ENCODE data around the gene DGKD. TPM values are rescaled to one million over a fixed set of nuclear protein-coding genes. Genes with fewer than 3 reads are reported as not detected.

DGKD gene
- total RNA-seq, 1 experiment from 2014 or later, result 16.0 TPM

DNA sequence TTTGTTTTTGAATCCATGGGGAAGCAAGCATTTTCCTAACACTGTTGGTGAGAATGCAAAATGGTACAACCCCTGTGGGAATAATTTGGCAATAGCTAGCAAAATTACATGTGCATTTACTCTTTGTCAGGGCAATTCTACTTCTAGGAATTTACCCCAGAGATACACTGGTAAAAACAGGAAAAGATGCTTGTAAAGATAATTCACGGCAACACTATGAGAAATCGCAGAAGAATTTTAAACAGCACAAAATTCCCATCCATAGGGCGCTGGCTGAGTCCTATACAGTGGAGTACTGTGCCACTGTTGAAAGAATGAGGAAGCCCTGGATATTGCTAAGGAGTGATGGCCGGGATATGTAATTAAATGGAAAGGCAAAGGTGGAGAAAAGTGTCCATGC, 75.8 kb downstream of the DGKD start:
- Histone ChIP-seq H3K4me3 (no peak overlapping the region), H3K4me1 (replicated peaks) (peaks cover 25% of the 10 kb centered on the region), H3K36me3 (peaks cover 24% of the 10 kb centered on the region), H3K27ac (peak overlapping the region; percentile 65), H3K9me3 (replicated peaks) (peaks cover 9% of the 10 kb centered on the region), H3K27me3 (replicated peaks) (no peaks in the 10 kb centered on the region)
- peak in 1 of 2 experiments; percentile 48 for DNase-seq (ENCODE audit: low read depth in 1 of 2, low spot score in 2 of 2)

DNA sequence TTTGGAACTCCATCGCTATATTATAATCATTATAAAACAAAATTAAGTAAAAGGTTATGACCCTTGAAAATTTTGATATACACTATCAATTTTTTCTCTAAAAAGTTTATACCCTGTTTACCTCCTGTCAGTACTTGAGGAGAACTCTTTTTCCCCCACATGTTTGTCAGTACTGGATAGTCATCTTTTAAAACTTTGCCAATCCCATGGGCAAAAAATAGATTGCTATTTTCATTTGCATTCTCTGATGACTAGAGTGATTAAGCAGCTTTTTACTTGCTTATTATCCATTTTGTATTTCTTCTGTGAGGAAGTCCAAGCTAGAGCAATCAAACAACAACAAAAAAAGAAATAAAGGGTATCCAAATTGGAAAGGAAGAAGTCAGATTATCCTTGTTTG, 76.4 kb downstream of the DGKD start:
- Histone ChIP-seq H3K27ac (peak overlapping the region; percentile 65), H3K4me3 (no peak overlapping the region), H3K9me3 (replicated peaks) (peaks cover 9% of the 10 kb centered on the region), H3K36me3 (peaks cover 30% of the 10 kb centered on the region), H3K27me3 (replicated peaks) (no peaks in the 10 kb centered on the region), H3K4me1 (replicated peaks) (peaks cover 25% of the 10 kb centered on the region)
- DNase-seq (ENCODE audit: low read depth in 1 of 2, low spot score in 2 of 2), result no peak

- Histone ChIP-seq H3K27me3 (replicated peaks) (no peaks in the 10 kb centered on the region), H3K4me3 (no peak overlapping the region), H3K9me3 (replicated peaks) (no peaks in the 10 kb centered on the region), H3K27ac (no peak overlapping the region), H3K36me3 (peaks cover 39% of the 10 kb centered on the region), H3K4me1 (replicated peaks) (peaks cover 21% of the 10 kb centered on the region)
- no peak for DNase-seq (ENCODE audit: low read depth in 1 of 2, low spot score in 2 of 2)
Measured at GRCh38 chr2:233433029-233433428, 78.7 kb downstream of the DGKD start.

- Histone ChIP-seq H3K27ac (no peak overlapping the region), H3K27me3 (replicated peaks) (no peaks in the 10 kb centered on the region), H3K4me3 (no peak overlapping the region), H3K36me3 (peaks cover 44% of the 10 kb centered on the region), H3K4me1 (replicated peaks) (peaks cover 20% of the 10 kb centered on the region), H3K9me3 (replicated peaks) (no peaks in the 10 kb centered on the region)
- no peak for DNase-seq (ENCODE audit: low read depth in 1 of 2, low spot score in 2 of 2)
Measured at GRCh38 chr2:233433794-233434193, 79.5 kb downstream of the DGKD start.

GRCh38 chr2:233434666-233435330, 80.5 kb downstream of the DGKD start:
- no peak for DNase-seq (ENCODE audit: low read depth in 1 of 2, low spot score in 2 of 2)

GRCh38 chr2:233435436-233436190, 81.3 kb downstream of the DGKD start:
- Histone ChIP-seq H3K27ac (no peak overlapping the region), H3K4me3 (no peak overlapping the region), H3K27me3 (replicated peaks) (no peaks in the 10 kb centered on the region), H3K36me3 (peaks cover 56% of the 10 kb centered on the region), H3K4me1 (replicated peaks) (peaks cover 2% of the 10 kb centered on the region; the same call in 1 of the 2 replicates), H3K9me3 (replicated peaks) (no peaks in the 10 kb centered on the region)
- DNase-seq (ENCODE audit: low read depth in 1 of 2, low spot score in 2 of 2), result no peak

More at GRCh38 chr2:233434666-233435330, 80.5 kb downstream of the DGKD start:
- no peaks in the 10 kb centered on the region for H3K27me3 ChIP-seq (replicated peaks)
- H3K4me1 ChIP-seq (replicated peaks), result peaks cover 10% of the 10 kb centered on the region
- H3K36me3 ChIP-seq, result peaks cover 49% of the 10 kb centered on the region
- no peaks in the 10 kb centered on the region for H3K9me3 ChIP-seq (replicated peaks)
- no peak overlapping the region for H3K27ac ChIP-seq
- H3K4me3 ChIP-seq, result no peak overlapping the region

GRCh38 chr2:233436191-233436581, 81.9 kb downstream of the DGKD start:
- Histone ChIP-seq H3K27ac (no peak overlapping the region), H3K4me3 (no peak overlapping the region), H3K9me3 (replicated peaks) (no peaks in the 10 kb centered on the region), H3K36me3 (peaks cover 58% of the 10 kb centered on the region), H3K27me3 (replicated peaks) (no peaks in the 10 kb centered on the region), H3K4me1 (replicated peaks) (no peaks in the 10 kb centered on the region)
- peak in 1 of 2 experiments; percentile 32 for DNase-seq (ENCODE audit: low read depth in 1 of 2, low spot score in 2 of 2)

- no peaks in the 10 kb centered on the region for H3K9me3 ChIP-seq (replicated peaks)
- no peaks in the 10 kb centered on the region for H3K27me3 ChIP-seq (replicated peaks)
- H3K27ac ChIP-seq, result no peak overlapping the region
- DNase-seq (ENCODE audit: low read depth in 1 of 2, low spot score in 2 of 2), result no peak
- peaks cover 56% of the 10 kb centered on the region for H3K36me3 ChIP-seq
- H3K4me1 ChIP-seq (replicated peaks), result no peaks in the 10 kb centered on the region
- H3K4me3 ChIP-seq, result no peak overlapping the region
Measured at GRCh38 chr2:233436691-233437438, 82.6 kb downstream of the DGKD start.

DNA sequence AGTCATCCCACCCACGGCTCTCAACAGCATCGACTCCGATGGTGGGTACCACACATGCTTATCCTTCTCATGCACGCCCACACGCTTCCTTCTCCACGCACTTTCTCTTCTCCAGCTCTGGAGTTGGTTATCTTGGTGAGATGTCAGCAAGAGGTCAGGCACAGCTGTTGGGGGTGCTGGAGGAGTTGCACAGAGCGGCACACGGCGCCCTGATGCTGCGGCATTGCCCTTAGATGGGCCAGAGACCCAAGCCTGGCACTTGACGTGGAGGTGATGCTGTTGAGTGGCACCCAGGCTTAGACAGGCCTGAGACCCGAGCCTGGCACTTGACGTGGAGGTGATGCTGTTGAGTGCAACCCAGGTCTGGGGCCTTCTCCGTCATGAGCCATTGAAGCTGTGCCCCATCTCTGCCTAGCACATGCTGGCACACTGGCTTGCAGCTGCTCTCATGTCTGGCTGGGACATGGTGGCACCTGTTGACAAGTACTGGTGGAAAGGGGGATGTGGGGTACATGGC, 83.2 kb downstream of the DGKD start:
- no peaks in the 10 kb centered on the region for H3K4me1 ChIP-seq (replicated peaks)
- no peaks in the 10 kb centered on the region for H3K9me3 ChIP-seq (replicated peaks)
- no peaks in the 10 kb centered on the region for H3K27me3 ChIP-seq (replicated peaks)
- peaks cover 59% of the 10 kb centered on the region for H3K36me3 ChIP-seq
- no peak overlapping the region for H3K27ac ChIP-seq
- DNase-seq (ENCODE audit: low read depth in 1 of 2, low spot score in 2 of 2), result no peak
- no peak overlapping the region for H3K4me3 ChIP-seq

DNA sequence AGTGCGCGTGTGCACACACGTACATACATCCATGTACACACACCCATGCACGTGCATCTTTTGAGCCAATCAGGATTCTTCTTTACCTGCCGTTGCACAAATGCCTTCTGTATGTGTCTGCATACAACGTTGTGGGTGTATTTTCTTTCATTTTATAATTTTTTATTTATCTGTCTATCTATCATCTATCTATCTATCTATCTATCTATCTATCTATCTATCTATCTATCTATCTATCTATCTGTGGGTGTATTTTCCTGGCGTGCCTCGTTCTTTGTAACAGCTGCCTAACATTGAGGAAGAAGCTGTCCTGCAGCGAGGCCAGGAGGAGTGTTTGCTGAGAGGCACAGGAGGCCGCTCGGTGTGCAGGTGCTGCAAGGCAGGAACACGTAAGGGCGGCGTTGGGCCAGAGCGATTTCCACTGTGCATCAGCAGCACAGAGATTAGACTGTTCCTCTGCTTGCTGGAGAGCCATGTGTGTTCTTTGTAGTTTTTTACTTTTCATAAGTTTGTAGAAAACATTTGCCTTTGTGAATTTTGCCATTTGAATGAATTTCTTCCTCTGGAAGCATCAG, 84.4 kb downstream of the DGKD start:
- Histone ChIP-seq H3K27me3 (replicated peaks) (no peaks in the 10 kb centered on the region), H3K36me3 (peaks cover 69% of the 10 kb centered on the region), H3K4me3 (no peak overlapping the region), H3K4me1 (replicated peaks) (no peaks in the 10 kb centered on the region), H3K9me3 (replicated peaks) (no peaks in the 10 kb centered on the region), H3K27ac (no peak overlapping the region)
- DNase-seq (ENCODE audit: low read depth in 1 of 2, low spot score in 2 of 2), result no peak

DNA sequence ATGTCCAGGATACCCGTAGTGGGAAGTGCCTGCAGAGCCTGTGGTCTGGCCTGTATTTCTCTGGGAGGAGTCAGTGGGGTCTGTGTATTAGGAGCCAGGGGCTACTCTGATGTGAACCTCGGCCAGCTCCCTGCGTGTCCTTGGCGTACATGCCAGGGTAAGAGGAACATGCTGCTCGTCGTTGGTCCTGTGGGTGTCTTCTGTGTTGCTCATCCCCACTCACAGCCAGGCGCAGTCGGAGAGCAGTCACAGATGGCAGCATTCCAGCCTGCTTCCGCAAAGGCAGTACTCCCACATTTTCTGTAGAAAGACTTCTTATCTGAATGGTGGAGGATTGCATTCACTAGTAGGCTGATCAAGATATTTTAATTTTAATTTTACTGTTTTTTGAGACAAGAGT, 84.9 kb downstream of the DGKD start:
- DNase-seq (ENCODE audit: low read depth in 1 of 2, low spot score in 2 of 2), result no peak
- H3K4me3 ChIP-seq, result no peak overlapping the region
- no peaks in the 10 kb centered on the region for H3K9me3 ChIP-seq (replicated peaks)
- no peak overlapping the region for H3K27ac ChIP-seq
- no peaks in the 10 kb centered on the region for H3K27me3 ChIP-seq (replicated peaks)
- peaks cover 74% of the 10 kb centered on the region for H3K36me3 ChIP-seq
- H3K4me1 ChIP-seq (replicated peaks), result no peaks in the 10 kb centered on the region

DNA sequence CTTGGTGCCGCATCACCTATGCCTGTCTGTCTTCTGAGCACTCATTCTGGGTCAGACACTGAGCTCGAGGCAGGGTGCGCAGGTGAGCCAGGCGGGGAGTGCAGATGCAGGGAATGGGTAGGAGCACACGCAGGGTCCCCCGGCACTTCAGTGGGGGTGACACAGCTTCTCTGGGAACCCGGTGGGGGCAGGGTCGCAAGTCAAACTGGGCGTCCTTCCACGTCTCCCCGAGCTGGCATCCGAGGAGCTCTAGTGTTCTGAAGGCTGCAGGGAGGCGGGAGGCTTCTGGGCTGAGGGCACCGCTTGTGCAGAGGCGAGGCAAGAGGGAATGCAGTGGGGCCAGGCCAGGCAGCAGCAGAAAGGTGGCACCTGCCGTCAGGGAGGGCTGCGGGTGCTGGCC, 86.0 kb downstream of the DGKD start:
- Histone ChIP-seq H3K4me1 (replicated peaks) (no peaks in the 10 kb centered on the region), H3K36me3 (peaks cover 77% of the 10 kb centered on the region), H3K27me3 (replicated peaks) (no peaks in the 10 kb centered on the region), H3K4me3 (no peak overlapping the region), H3K9me3 (replicated peaks) (no peaks in the 10 kb centered on the region), H3K27ac (no peak overlapping the region)
- DNase-seq (ENCODE audit: low read depth in 1 of 2, low spot score in 2 of 2), result no peak

GRCh38 chr2:233440714-233441113, 86.4 kb downstream of the DGKD start:
- Histone ChIP-seq H3K27ac (no peak overlapping the region), H3K9me3 (replicated peaks) (no peaks in the 10 kb centered on the region), H3K4me3 (no peak overlapping the region), H3K27me3 (replicated peaks) (no peaks in the 10 kb centered on the region), H3K4me1 (replicated peaks) (no peaks in the 10 kb centered on the region), H3K36me3 (peaks cover 77% of the 10 kb centered on the region)
- DNase-seq (ENCODE audit: low read depth in 1 of 2, low spot score in 2 of 2), result no peak

All from SJSA1 (cell line).